Panc1 (cell line): ENCODE measurements around the gene CCDC174. TPM values are rescaled to one million over a fixed set of nuclear protein-coding genes. Genes with fewer than 3 reads are reported as not detected.

Source experiments
- ATAC-seq: fragments of 200-7000 bp; cut with Tn5 transposase; 2 replicates; pipeline ENCODE4 v1.9.1; 2020; ENCODE audit warnings: mild to moderate bottlenecking, moderate library complexity
- BruUV-seq: library from RNA; stranded (reverse); fragments of 400-500 nt; replicated peaks from 2 replicates; lab custom pipeline; 2021; lab: Mats Ljungman, UMichigan
- CTCF ChIA-PET: fragments of 300-600 bp; sonication (Branson Sonifier 250); formaldehyde crosslinking; loops from one replicate; lab custom pipeline; 2022; ENCODE audit warnings: antibody characterized with exemption; lab: Charles Lee
- POLR2A ChIA-PET: fragments of 300-600 bp; sonication (Branson Sonifier 250); formaldehyde crosslinking; loops from one replicate; lab custom pipeline; 2022; ENCODE audit warnings: antibody characterized with exemption; lab: Charles Lee
- DNase-seq: peaks from one replicate; pipeline ENCODE4 v3.0.0-alpha.2; 2010; ENCODE audit warnings: low read depth, low spot score
- H3K27ac ChIP-seq: 2 replicates; pipeline ENCODE4 v1.5.1; 2011; ENCODE audit warnings: mild to moderate bottlenecking, low read length, inconsistent platforms
- H3K27me3 ChIP-seq: fragments of 200-500 bp; sonication (Bioruptor generic); 2 replicates; pipeline ENCODE4 v1.6.0; 2014; ENCODE audit warnings: low read length, inconsistent platforms; ENCODE audit not compliant: control insufficient read depth, insufficient read depth
- H3K36me3 ChIP-seq: fragments of 200-500 bp; sonication (Bioruptor generic); 2 replicates; pipeline ENCODE4 v1.5.1; 2014; ENCODE audit warnings: inconsistent platforms, mild to moderate bottlenecking, low read length, moderate library complexity; ENCODE audit not compliant: control insufficient read depth, insufficient read depth
- H3K4me1 ChIP-seq: 2 replicates; pipeline ENCODE4 v1.5.1; 2011; ENCODE audit warnings: inconsistent platforms, mild to moderate bottlenecking, low read length, moderate library complexity; ENCODE audit not compliant: control insufficient read depth, insufficient read depth
- H3K4me3 ChIP-seq, 2 experiments: 2 replicates each; pipeline ENCODE4 v1.5.1; 2011 to 2012; ENCODE audit warnings: low read depth in 2 of 2, low read length in 2 of 2, mild to moderate bottlenecking in 2 of 2, inconsistent platforms in 1 of 2, moderate library complexity in 1 of 2
- H3K9me3 ChIP-seq: fragments of 200-500 bp; sonication (Bioruptor generic); 2 replicates; pipeline ENCODE4 v1.5.1; 2014; ENCODE audit warnings: low read depth, mild to moderate bottlenecking, inconsistent platforms, low read length, moderate library complexity; ENCODE audit not compliant: control insufficient read depth, insufficient read depth
- CTCF ChIP-seq: fragments of 450-650 bp; IDR thresholded peaks from 2 replicates; pipeline ENCODE4 v1.5.1; 2017; ENCODE audit warnings: mild to moderate bottlenecking
- POLR2AphosphoS5 ChIP-seq: IDR thresholded peaks from 2 replicates; pipeline ENCODE4 v1.6.1; 2012; ENCODE audit warnings: mild to moderate bottlenecking, low read depth, low read length, moderate library complexity
- REST ChIP-seq, 2 experiments: IDR thresholded peaks; 2 replicates each; pipeline ENCODE4 v1.6.1; 2011 to 2012; ENCODE audit warnings: low read depth in 2 of 2, control low read depth in 1 of 2, low read length in 1 of 2, mild to moderate bottlenecking in 1 of 2, moderate library complexity in 1 of 2; ENCODE audit not compliant: insufficient read depth in 1 of 2
- SIN3A ChIP-seq: IDR thresholded peaks from 2 replicates; pipeline ENCODE4 v1.6.1; 2012; ENCODE audit warnings: low read depth, mild to moderate bottlenecking, low read length, moderate library complexity, borderline replicate concordance; ENCODE audit not compliant: insufficient read depth
- TCF7L2 ChIP-seq: IDR thresholded peaks from 2 replicates; pipeline ENCODE4 v1.6.1; 2011; ENCODE audit warnings: mild to moderate bottlenecking, low read depth, low read length, inconsistent platforms
- in situ Hi-C: cut with HindIII; loops from 2 replicates; pipeline ENCODE4 v1.10.0; 2016; ENCODE audit warnings: low sequenced_read_pairs, low pct_unique_long_range_greater_than_20kb
- intact Hi-C: fragments of 100-400 bp; cut with micrococcal nuclease; formaldehyde crosslinking; loops from one replicate; pipeline ENCODE4 v1.10.0; 2022; ENCODE audit not compliant: unreplicated experiment
- total RNA-seq: library from RNA; stranded (reverse); gene quantifications from one replicate; pipeline ENCODE4 v1.2.1, GENCODE V29; 2021; ENCODE audit not compliant: unreplicated experiment

CCDC174 gene
- total RNA-seq, 1 experiment from 2014 or later, result 10.6 TPM

GRCh38 chr3:14619605-14620004 lies 32.0 kb upstream of the CCDC174 start:
- H3K9me3 ChIP-seq, result no peaks in the 10 kb centered on the region
- CTCF ChIA-PET, result no interaction called here

GRCh38 chr3:14620512-14620911 lies 31.1 kb upstream of the CCDC174 start:
- DNase-seq, result no peak
- in situ Hi-C loops (no loop called here), intact Hi-C loops (no loop called here)
- Histone ChIP-seq H3K4me3 (no peak overlapping the region), H3K36me3 (no peaks in the 10 kb centered on the region; the same call in 1 of the 2 replicates), H3K9me3 (no peaks in the 10 kb centered on the region), H3K4me1 (peaks cover 4% of the 10 kb centered on the region), H3K27me3 (no peaks in the 10 kb centered on the region), H3K27ac (no peak overlapping the region)
- POLR2A ChIA-PET, result no interaction called here
- TF ChIP-seq TCF7L2 (no peak), CTCF (no peak), REST (IDR thresholded peaks at IDR 0.05; ENCODE audit: insufficient read depth in 1 of 2, low read depth in 2 of 2, low read length in 1 of 2) (no peak), POLR2AphosphoS5 (no peak), SIN3A (no peak)
- no TSS peak for BruUV-seq
- CTCF ChIA-PET, result no interaction called here
- ATAC-seq, result no peak

More at GRCh38 chr3:14619605-14620004, 32.0 kb upstream of the CCDC174 start:
- no peak overlapping the region for H3K27ac ChIP-seq
- intact Hi-C loops, result no loop called here
- TF ChIP-seq POLR2AphosphoS5, result no peak
- TF ChIP-seq CTCF, result no peak
- no peak for TF ChIP-seq SIN3A
- TF ChIP-seq REST (IDR thresholded peaks at IDR 0.05; ENCODE audit: insufficient read depth in 1 of 2, low read depth in 2 of 2, low read length in 1 of 2), result no peak
- no peak for TF ChIP-seq TCF7L2
- H3K27me3 ChIP-seq, result no peaks in the 10 kb centered on the region
- H3K4me3 ChIP-seq, result no peak overlapping the region
- no peak for DNase-seq
- ATAC-seq, result no peak
- BruUV-seq, result no TSS peak
- no peaks in the 10 kb centered on the region for H3K36me3 ChIP-seq
- in situ Hi-C loops, result no loop called here
- POLR2A ChIA-PET, result no interaction called here
- H3K4me1 ChIP-seq, result peaks cover 4% of the 10 kb centered on the region
